Endodermal cell (in vitro differentiated cells): ENCODE measurements around the gene TBXA2R. TPM values are rescaled to one million over a fixed set of nuclear protein-coding genes. Genes with fewer than 3 reads are reported as not detected.
"Not testable (repeated sequence)": the region's sequence is repeated elsewhere in the genome, so short reads cannot be mapped to it uniquely, and the experiment has no call there.

ENCODE experiments used
- DNase-seq: peaks from one replicate; pipeline ENCODE4 v3.0.0-alpha.2; 2017
- H3K27ac ChIP-seq: 2 replicates; pipeline ENCODE4 v1.5.1; 2013; ENCODE audit warnings: mild to moderate bottlenecking, low read depth, low read length, moderate library complexity
- H3K27me3 ChIP-seq: 2 replicates; pipeline ENCODE4 v1.6.1; 2013; ENCODE audit warnings: mild to moderate bottlenecking, low read length, moderate library complexity; ENCODE audit not compliant: insufficient read depth, control insufficient read depth, poor library complexity, severe bottlenecking
- H3K36me3 ChIP-seq: 2 replicates; pipeline ENCODE4 v1.7.0; 2013; ENCODE audit warnings: mild to moderate bottlenecking, low read length, moderate library complexity; ENCODE audit not compliant: control insufficient read depth, insufficient read depth
- H3K4me1 ChIP-seq: one replicate; pipeline ENCODE4 v1.7.0; 2013; ENCODE audit warnings: low read length; ENCODE audit not compliant: control insufficient read depth, insufficient read depth
- H3K4me3 ChIP-seq: 2 replicates; pipeline ENCODE4 v1.5.1; 2013; ENCODE audit warnings: mild to moderate bottlenecking, low read length, moderate library complexity
- H3K9ac ChIP-seq: 2 replicates; pipeline ENCODE4 v1.6.1; 2013; ENCODE audit warnings: mild to moderate bottlenecking, low read length, moderate library complexity; ENCODE audit not compliant: poor library complexity, severe bottlenecking; ENCODE audit errors: extremely low read depth
- H3K9me3 ChIP-seq: 2 replicates; pipeline ENCODE4 v1.6.1; 2013; ENCODE audit warnings: mild to moderate bottlenecking, low read length, moderate library complexity; ENCODE audit not compliant: control insufficient read depth
- H3K27ac Mint-ChIP-seq: 2 replicates; pipeline ENCODE4 v1.8.0; 2020; ENCODE audit warnings: mixed read lengths
- H3K27me3 Mint-ChIP-seq: 2 replicates; pipeline ENCODE4 v1.8.0; 2021; ENCODE audit warnings: mild to moderate bottlenecking, mixed read lengths; ENCODE audit not compliant: insufficient read depth
- H3K36me3 Mint-ChIP-seq: 2 replicates; pipeline ENCODE4 v1.8.0; 2020; ENCODE audit warnings: low read depth, mixed read lengths
- H3K4me1 Mint-ChIP-seq: 2 replicates; pipeline ENCODE4 v1.8.0; 2020; ENCODE audit warnings: mixed read lengths
- H3K4me3 Mint-ChIP-seq: 2 replicates; pipeline ENCODE4 v1.8.0; 2020; ENCODE audit warnings: mild to moderate bottlenecking, moderate library complexity, mixed read lengths
- H3K9me3 Mint-ChIP-seq: 2 replicates; pipeline ENCODE4 v1.8.0; 2020; ENCODE audit warnings: mild to moderate bottlenecking, mixed read lengths
- CTCF ChIP-seq: fragments of 200-600 bp; sonication (generic); conservative IDR thresholded peaks from 2 replicates; pipeline ENCODE4 v1.5.0; 2021; ENCODE audit warnings: antibody characterized with exemption, mild to moderate bottlenecking
- WGBS, 2 experiments: methylation state at CpG; one replicate each; pipeline versions ENCODE4 v1.1.5 to v1.1.7; 2013; ENCODE audit warnings: missing lambda C conversion rate in 2 of 2, mixed read lengths in 1 of 2; ENCODE audit not compliant: insufficient coverage in 1 of 2, insufficient read length in 1 of 2; 5-methylcytosine and 5-hydroxymethylcytosine counted together
- total RNA-seq, 2 donors: library from RNA; stranded (reverse); fragmentation: NEBNext Ultra II Directional in 1 of 2; extraction: Animal tissue kit (Norgen Biotek cat#: 25700) in 1 of 2; gene quantifications; 2 replicates in 1 of 2; 3 replicates in 1 of 2; pipeline ENCODE4 v1.2.1, GENCODE V29; 2021

TBXA2R gene
- total RNA-seq, 2 donors from 2014 or later, result 0.29 to 0.42 TPM

- Histone ChIP-seq H3K9ac (no peak overlapping the region), H3K27me3 (peaks cover 8% of the 10 kb centered on the region), H3K4me1 (no peaks in the 10 kb centered on the region), H3K9me3 (no peaks in the 10 kb centered on the region), H3K36me3 (peaks cover 8% of the 10 kb centered on the region), H3K27ac (no peak overlapping the region), H3K4me3 (peak overlapping the region; percentile 71)
- DNase-seq, result peak; percentile 100
- Mint-ChIP-seq H3K4me1 (peaks cover 10% of the 10 kb centered on the region), H3K27me3 (no peaks in the 10 kb centered on the region), H3K36me3 (peaks cover 12% of the 10 kb centered on the region), H3K9me3 (no peaks in the 10 kb centered on the region), H3K4me3 (peak overlapping the region; percentile 69), H3K27ac (no peak overlapping the region)
- 5 to 8% methylated on average over 17 to 46 of the region's 48 CpGs for WGBS, 2 experiments
- TF ChIP-seq CTCF, result no peak
These were observed 34.4 kb downstream of the TBXA2R start for GRCh38 chr19:3572132-3572854.

GRCh38 chr19:3570606-3571011 is 36.1 kb downstream of the TBXA2R start:
- no peak overlapping the region for H3K9ac ChIP-seq

GRCh38 chr19:3570042-3570441 is 36.6 kb downstream of the TBXA2R start:
- H3K4me1 Mint-ChIP-seq, H3K27me3 Mint-ChIP-seq, H3K27ac Mint-ChIP-seq, H3K4me3 ChIP-seq, H3K27ac ChIP-seq, DNase-seq, H3K36me3 Mint-ChIP-seq, H3K9me3 Mint-ChIP-seq, H3K9ac ChIP-seq, H3K4me3 Mint-ChIP-seq, H3K4me1 ChIP-seq, H3K9me3 ChIP-seq, H3K36me3 ChIP-seq, H3K27me3 ChIP-seq: not testable (repeated sequence)
- 93 to 100% methylated on average over 4 to 11 of the region's 11 CpGs for WGBS, 2 experiments

More at GRCh38 chr19:3570606-3571011, 36.1 kb downstream of the TBXA2R start:
- TF ChIP-seq CTCF, result no peak
- no peak overlapping the region for H3K27ac ChIP-seq
- peaks cover 8% of the 10 kb centered on the region for H3K36me3 ChIP-seq
- no peaks in the 10 kb centered on the region for H3K27me3 ChIP-seq
- no peaks in the 10 kb centered on the region for H3K4me1 ChIP-seq
- no peaks in the 10 kb centered on the region for H3K9me3 Mint-ChIP-seq
- H3K9me3 ChIP-seq, result no peaks in the 10 kb centered on the region
- peaks cover 4% of the 10 kb centered on the region for H3K4me1 Mint-ChIP-seq
- H3K36me3 Mint-ChIP-seq, result peaks cover 12% of the 10 kb centered on the region
- no peak overlapping the region for H3K4me3 ChIP-seq
- H3K27me3 Mint-ChIP-seq, result peaks cover 2% of the 10 kb centered on the region
- DNase-seq, result no peak
- no peak overlapping the region for H3K4me3 Mint-ChIP-seq
- no peak overlapping the region for H3K27ac Mint-ChIP-seq
- WGBS, 2 experiments, result 94 to 97% methylated on average over 7 of the region's 7 CpGs
